MCF 10A (cell line): ENCODE data around the gene ZNF574. TPM values are rescaled to one million over a fixed set of nuclear protein-coding genes. Genes with fewer than 3 reads are reported as not detected.
A peak's percentile ranks its signal among the peaks of the same experiment; 100 is the strongest.

Source experiments
- BruUV-seq: library from RNA; stranded (reverse); fragments of 400-500 nt; replicated peaks from 2 replicates; lab custom pipeline; 2021; lab: Mats Ljungman, UMichigan
- CTCF ChIA-PET: fragments of 300-600 bp; sonication (Branson Sonifier 250); formaldehyde crosslinking; extraction: SDS; loops from one replicate; lab custom pipeline; 2021; ENCODE audit warnings: antibody characterized with exemption, inconsistent platforms; lab: Yijun Ruan, JAX
- POLR2A ChIA-PET: fragments of 300-600, 350-650 bp; sonication (Branson Sonifier 250); formaldehyde crosslinking; extraction: SDS; loops from one replicate; lab custom pipeline; 2020; ENCODE audit warnings: antibody characterized with exemption, inconsistent platforms; lab: Yijun Ruan, JAX
- DNase-seq: peaks from one replicate; pipeline ENCODE4 v3.0.0-alpha.2; 2018; ENCODE audit not compliant: unreplicated experiment
- H3K27ac Mint-ChIP-seq: one replicate; pipeline ENCODE4 v1.8.0; 2022; ENCODE audit warnings: mild to moderate bottlenecking, low read depth, mixed read lengths; ENCODE audit not compliant: unreplicated experiment
- H3K27me3 Mint-ChIP-seq: one replicate; pipeline ENCODE4 v1.8.0; 2022; ENCODE audit warnings: mixed read lengths; ENCODE audit not compliant: insufficient read depth, unreplicated experiment
- H3K36me3 Mint-ChIP-seq: one replicate; pipeline ENCODE4 v1.8.0; 2022; ENCODE audit warnings: mild to moderate bottlenecking, moderate library complexity, mixed read lengths; ENCODE audit not compliant: insufficient read depth, unreplicated experiment
- H3K4me1 Mint-ChIP-seq: one replicate; pipeline ENCODE4 v1.8.0; 2022; ENCODE audit warnings: mixed read lengths; ENCODE audit not compliant: insufficient read depth, unreplicated experiment
- H3K4me3 Mint-ChIP-seq: one replicate; pipeline ENCODE4 v1.8.0; 2022; ENCODE audit warnings: mild to moderate bottlenecking, moderate library complexity, mixed read lengths; ENCODE audit not compliant: unreplicated experiment
- H3K9me3 Mint-ChIP-seq: one replicate; pipeline ENCODE4 v1.8.0; 2022; ENCODE audit warnings: mixed read lengths; ENCODE audit not compliant: unreplicated experiment
- intact Hi-C: fragments of 100-400 bp; cut with micrococcal nuclease; formaldehyde crosslinking; loops from 2 replicates; pipeline ENCODE4 v1.14.1; 2022
- total RNA-seq: library from RNA; stranded (reverse); gene quantifications from 2 replicates; pipeline ENCODE4 v1.2.3, GENCODE V29; 2022
- TF ChIP-seq, protein P1 (sequence below): fragments of 200-600 bp; IDR thresholded peaks from one replicate; pipeline ENCODE4 v1.8.0; 2022; ENCODE audit warnings: antibody characterized with exemption, mild to moderate bottlenecking; ENCODE audit not compliant: unreplicated experiment

The ZNF574 gene
- total RNA-seq, 1 experiment from 2014 or later = 12.2 TPM

DNA sequence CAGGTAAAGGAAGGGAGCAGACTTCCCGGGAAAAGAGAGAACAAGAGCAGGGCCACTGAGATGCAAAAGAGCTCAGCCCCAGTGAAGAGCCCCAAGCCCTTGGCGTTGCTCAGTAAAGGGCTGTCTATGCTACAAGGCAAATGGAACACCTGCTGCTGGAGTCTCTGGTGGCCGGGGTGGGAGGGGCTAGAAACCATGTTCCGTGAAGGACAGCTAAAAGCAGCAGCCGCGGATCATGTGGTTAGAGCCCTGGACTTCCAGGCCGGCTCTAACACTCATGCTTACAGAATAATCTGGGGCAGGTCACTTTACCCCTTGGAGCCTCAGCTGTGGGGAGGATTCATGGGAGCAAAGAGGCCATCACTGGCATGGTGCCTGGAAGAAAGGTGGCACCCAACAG is 38.4 kb downstream of the ZNF574 start:
- Mint-ChIP-seq H3K27ac (peak overlapping the region; percentile 92), H3K9me3 (peaks cover 7% of the 10 kb centered on the region), H3K36me3 (no peaks in the 10 kb centered on the region), H3K27me3 (no peaks in the 10 kb centered on the region), H3K4me3 (peak overlapping the region; percentile 46), H3K4me1 (peaks cover 33% of the 10 kb centered on the region)
- TF ChIP-seq, protein P1, sequence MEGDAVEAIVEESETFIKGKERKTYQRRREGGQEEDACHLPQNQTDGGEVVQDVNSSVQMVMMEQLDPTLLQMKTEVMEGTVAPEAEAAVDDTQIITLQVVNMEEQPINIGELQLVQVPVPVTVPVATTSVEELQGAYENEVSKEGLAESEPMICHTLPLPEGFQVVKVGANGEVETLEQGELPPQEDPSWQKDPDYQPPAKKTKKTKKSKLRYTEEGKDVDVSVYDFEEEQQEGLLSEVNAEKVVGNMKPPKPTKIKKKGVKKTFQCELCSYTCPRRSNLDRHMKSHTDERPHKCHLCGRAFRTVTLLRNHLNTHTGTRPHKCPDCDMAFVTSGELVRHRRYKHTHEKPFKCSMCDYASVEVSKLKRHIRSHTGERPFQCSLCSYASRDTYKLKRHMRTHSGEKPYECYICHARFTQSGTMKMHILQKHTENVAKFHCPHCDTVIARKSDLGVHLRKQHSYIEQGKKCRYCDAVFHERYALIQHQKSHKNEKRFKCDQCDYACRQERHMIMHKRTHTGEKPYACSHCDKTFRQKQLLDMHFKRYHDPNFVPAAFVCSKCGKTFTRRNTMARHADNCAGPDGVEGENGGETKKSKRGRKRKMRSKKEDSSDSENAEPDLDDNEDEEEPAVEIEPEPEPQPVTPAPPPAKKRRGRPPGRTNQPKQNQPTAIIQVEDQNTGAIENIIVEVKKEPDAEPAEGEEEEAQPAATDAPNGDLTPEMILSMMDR = no peak
- no peak for DNase-seq
- POLR2A ChIA-PET = interaction anchor here (2.6 kb wide), 1 partner anchor 15 kb away, joined by 12 read pairs; no protein-coding TSS in a partner anchor
- CTCF ChIA-PET = interaction anchor here (0.6 to 2.5 kb wide), 12 partner anchors 10 to 552 kb away, joined by 3 to 13 read pairs (median 4); partner anchors contain the start of gene POU2F2
- intact Hi-C loops = no loop called here
- BruUV-seq = no TSS peak

DNA sequence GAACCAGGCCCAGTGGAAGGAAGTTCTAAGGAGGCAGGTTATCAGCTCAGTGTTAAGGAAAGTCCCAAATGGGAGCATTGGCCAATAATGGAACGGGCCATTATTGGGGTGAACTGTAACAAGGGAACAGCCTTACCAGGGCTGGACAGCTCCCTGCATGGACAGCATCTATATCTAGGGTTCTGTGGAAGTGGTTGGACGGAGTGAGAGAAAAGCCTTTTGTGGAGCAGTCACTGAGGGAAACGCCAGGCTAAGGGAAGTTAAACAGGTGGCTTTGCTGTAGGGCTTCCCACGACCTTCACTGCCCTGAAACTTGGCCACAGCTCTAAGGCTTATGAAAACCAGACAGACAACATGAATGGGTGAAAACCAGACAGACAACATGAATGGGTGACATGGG is 39.3 kb downstream of the ZNF574 start:
- TF ChIP-seq, protein P1 = no peak
- Mint-ChIP-seq H3K9me3 (peaks cover 7% of the 10 kb centered on the region), H3K4me1 (peaks cover 33% of the 10 kb centered on the region), H3K27me3 (no peaks in the 10 kb centered on the region), H3K4me3 (no peak overlapping the region), H3K27ac (no peak overlapping the region), H3K36me3 (no peaks in the 10 kb centered on the region)
- intact Hi-C loops = no loop called here
- BruUV-seq = no TSS peak
- POLR2A ChIA-PET = interaction anchor here (2.6 kb wide), 1 partner anchor 14 kb away, joined by 12 read pairs; no protein-coding TSS in a partner anchor
- DNase-seq = no peak
- CTCF ChIA-PET = interaction anchor here (0.5 to 2.5 kb wide), 10 partner anchors 10 to 553 kb away, joined by 3 to 13 read pairs (median 4); partner anchors contain the start of gene POU2F2

DNA sequence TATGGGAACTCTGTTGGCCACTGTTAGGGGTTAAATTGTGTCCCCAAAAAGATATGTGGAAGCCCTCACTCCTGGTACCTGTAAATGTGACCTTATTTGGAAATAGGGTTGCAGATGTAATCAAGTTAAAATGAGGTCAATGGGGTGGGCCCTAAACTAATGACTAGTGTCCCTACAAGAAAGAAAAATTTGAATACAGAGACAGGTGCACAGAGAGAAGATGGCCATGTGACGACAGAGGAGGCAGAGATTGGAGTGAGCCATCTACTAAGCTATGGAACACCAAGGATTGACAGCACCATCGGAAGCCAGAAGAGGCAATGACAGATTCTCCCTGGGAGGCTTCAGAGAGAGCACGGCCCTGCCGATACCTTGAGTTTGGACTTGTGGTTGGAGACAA is 39.7 kb downstream of the ZNF574 start:
- intact Hi-C loops = no loop called here
- CTCF ChIA-PET = interaction anchor here (0.5 to 2.5 kb wide), 6 partner anchors 9 to 164 kb away, joined by 3 to 13 read pairs (median 6); partner anchors contain the start of gene POU2F2
- Mint-ChIP-seq H3K27ac (no peak overlapping the region), H3K4me3 (no peak overlapping the region), H3K27me3 (no peaks in the 10 kb centered on the region), H3K4me1 (peaks cover 35% of the 10 kb centered on the region), H3K36me3 (no peaks in the 10 kb centered on the region), H3K9me3 (peaks cover 6% of the 10 kb centered on the region)
- DNase-seq = no peak
- POLR2A ChIA-PET = interaction anchor here (2.6 kb wide), 1 partner anchor 13 kb away, joined by 12 read pairs; no protein-coding TSS in a partner anchor
- TF ChIP-seq, protein P1 = no peak
- BruUV-seq = no TSS peak

DNA sequence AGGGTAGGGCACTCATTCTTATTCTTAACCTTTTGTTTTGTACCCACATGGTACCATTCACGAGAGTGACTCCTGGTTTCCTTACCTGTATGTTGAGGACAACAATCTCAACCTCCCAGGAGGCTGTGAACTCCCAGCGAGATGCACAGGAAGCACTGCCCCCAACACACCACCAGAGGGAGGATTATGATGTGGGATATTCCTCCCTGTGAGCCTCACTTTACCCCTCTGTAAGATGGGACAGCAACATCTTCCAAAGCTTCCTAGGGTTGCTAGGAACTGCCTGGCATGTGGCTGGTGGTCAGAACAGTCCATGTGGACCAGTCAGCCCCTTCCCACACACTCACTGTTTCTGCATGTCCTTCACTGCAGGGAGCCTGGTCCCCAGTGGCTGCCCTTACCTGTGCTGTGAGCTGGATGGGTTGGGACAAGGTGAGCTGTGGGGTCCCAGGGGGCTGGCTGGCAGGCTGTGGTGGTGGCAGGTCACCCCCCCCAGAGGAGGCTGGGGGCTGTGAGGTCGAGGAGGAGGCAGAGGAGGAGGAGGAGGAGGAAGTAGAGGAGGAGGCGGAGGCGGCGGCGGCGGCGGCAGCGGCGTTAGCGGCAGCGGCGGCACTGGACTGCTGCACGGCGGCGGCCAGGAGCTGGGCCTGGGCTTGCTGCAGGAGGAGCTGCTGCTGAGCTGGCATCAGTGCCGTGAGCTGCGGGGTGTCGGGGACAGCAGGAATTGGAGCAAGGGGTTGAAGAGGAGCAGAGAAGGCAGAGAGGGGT is 40.5 kb downstream of the ZNF574 start:
- H3K36me3 Mint-ChIP-seq = no peaks in the 10 kb centered on the region
- H3K27ac Mint-ChIP-seq = no peak overlapping the region
- TF ChIP-seq, protein P1 = no peak
- no TSS peak for BruUV-seq
- intact Hi-C loops = no loop called here
- H3K27me3 Mint-ChIP-seq = no peaks in the 10 kb centered on the region
- DNase-seq = no peak
- no peak overlapping the region for H3K4me3 Mint-ChIP-seq
- no peaks in the 10 kb centered on the region for H3K9me3 Mint-ChIP-seq
- H3K4me1 Mint-ChIP-seq = peaks cover 32% of the 10 kb centered on the region
- ChIA-PET CTCF (interaction anchor here (1.2 to 2.0 kb wide), 2 partner anchors 8 to 9 kb away, joined by 7 to 14 read pairs; no protein-coding TSS in a partner anchor), POLR2A (interaction anchor here (0.5 kb wide), 1 partner anchor 124 kb away, joined by 3 read pairs; no protein-coding TSS in a partner anchor)
